ENCODE measurements around the gene COPS6.
A peak's percentile ranks its signal among the peaks of the same experiment; 100 is the strongest.

COPS6 gene

GRCh38 chr7:100093054-100093453 is 4.3 kb downstream of the COPS6 start:
- TF ChIP-seq ZNF8 (CRISPR knock-in tag; IDR thresholded peaks at IDR 0.05) (no peak), GLIS3 (CRISPR knock-in tag; IDR thresholded peaks at IDR 0.05) (0 out of 2 replicates have a peak, but pooled peaks have one; percentile 27)
- no peak for ATAC-seq

- peak; percentile 1; the same call in 1 of the 3 replicates for ATAC-seq
- TF ChIP-seq ZC3H10 (CRISPR knock-in tag; IDR thresholded peaks at IDR 0.05), result no peak
- TF ChIP-seq SNAI2 (CRISPR knock-in tag; IDR thresholded peaks at IDR 0.05), result no peak
- no peak for TF ChIP-seq RARB (CRISPR knock-in tag; IDR thresholded peaks at IDR 0.05)
- no peak for TF ChIP-seq ZNF70 (CRISPR knock-in tag; IDR thresholded peaks at IDR 0.05)
- TF ChIP-seq OSR1 (CRISPR knock-in tag; IDR thresholded peaks at IDR 0.05), result no peak
- no peak for TF ChIP-seq ARNTL (CRISPR knock-in tag; IDR thresholded peaks at IDR 0.05; ENCODE audit: borderline replicate concordance, low read depth)
- no peak for TF ChIP-seq BACH2 (CRISPR knock-in tag; IDR thresholded peaks at IDR 0.05; ENCODE audit: borderline replicate concordance)
- no peak for TF ChIP-seq ZNF565 (CRISPR knock-in tag; conservative IDR thresholded peaks at IDR 0.05; ENCODE audit: low read depth)
These were observed 4.7 kb downstream of the COPS6 start for GRCh38 chr7:100093498-100093897.

- TF ChIP-seq CSRNP3 (CRISPR knock-in tag; IDR thresholded peaks at IDR 0.05) (no peak), PATZ1 (CRISPR knock-in tag; IDR thresholded peaks at IDR 0.05; ENCODE audit: borderline replicate concordance) (0 out of 2 replicates have a peak, but pooled peaks have one; percentile 26)
- no peak; the same call in 1 of the 3 replicates for ATAC-seq
These were observed 5.2 kb downstream of the COPS6 start for GRCh38 chr7:100093925-100094486.

- TF ChIP-seq ESRRG (CRISPR knock-in tag; IDR thresholded peaks at IDR 0.05) (no peak), OSR1 (CRISPR knock-in tag; IDR thresholded peaks at IDR 0.05) (no peak), ZNF8 (CRISPR knock-in tag; IDR thresholded peaks at IDR 0.05) (no peak), TOX (CRISPR knock-in tag; IDR thresholded peaks at IDR 0.05; ENCODE audit: borderline replicate concordance) (no peak), ZFP30 (CRISPR knock-in tag; IDR thresholded peaks at IDR 0.05) (no peak)
- no peak for ATAC-seq
These were observed 6.5 kb downstream of the COPS6 start for GRCh38 chr7:100095289-100095688.

- no peak for ATAC-seq
- no peak for TF ChIP-seq CREB5 (CRISPR knock-in tag; IDR thresholded peaks at IDR 0.05; ENCODE audit: low read depth)
- TF ChIP-seq, protein P1, sequence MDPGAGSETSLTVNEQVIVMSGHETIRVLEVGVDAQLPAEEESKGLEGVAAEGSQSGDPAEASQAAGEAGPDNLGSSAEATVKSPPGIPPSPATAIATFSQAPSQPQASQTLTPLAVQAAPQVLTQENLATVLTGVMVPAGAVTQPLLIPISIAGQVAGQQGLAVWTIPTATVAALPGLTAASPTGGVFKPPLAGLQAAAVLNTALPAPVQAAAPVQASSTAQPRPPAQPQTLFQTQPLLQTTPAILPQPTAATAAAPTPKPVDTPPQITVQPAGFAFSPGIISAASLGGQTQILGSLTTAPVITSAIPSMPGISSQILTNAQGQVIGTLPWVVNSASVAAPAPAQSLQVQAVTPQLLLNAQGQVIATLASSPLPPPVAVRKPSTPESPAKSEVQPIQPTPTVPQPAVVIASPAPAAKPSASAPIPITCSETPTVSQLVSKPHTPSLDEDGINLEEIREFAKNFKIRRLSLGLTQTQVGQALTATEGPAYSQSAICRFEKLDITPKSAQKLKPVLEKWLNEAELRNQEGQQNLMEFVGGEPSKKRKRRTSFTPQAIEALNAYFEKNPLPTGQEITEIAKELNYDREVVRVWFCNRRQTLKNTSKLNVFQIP (CRISPR knock-in tag; IDR thresholded peaks at IDR 0.05; ENCODE audit: borderline replicate concordance, low read depth), result no peak
- TF ChIP-seq RARB (CRISPR knock-in tag; IDR thresholded peaks at IDR 0.05), result no peak
- TF ChIP-seq TCF4 (CRISPR knock-in tag; IDR thresholded peaks at IDR 0.05; ENCODE audit: borderline replicate concordance), result no peak
- TF ChIP-seq CSRNP3 (CRISPR knock-in tag; IDR thresholded peaks at IDR 0.05), result no peak
- no peak for TF ChIP-seq ZC3H10 (CRISPR knock-in tag; IDR thresholded peaks at IDR 0.05)
- no peak for TF ChIP-seq BACH2 (CRISPR knock-in tag; IDR thresholded peaks at IDR 0.05; ENCODE audit: borderline replicate concordance)
- TF ChIP-seq OSR1 (CRISPR knock-in tag; IDR thresholded peaks at IDR 0.05), result no peak
These were observed 6.9 kb downstream of the COPS6 start for GRCh38 chr7:100095704-100096103.

Measured in SK-N-SH treated with all-trans-retinoic acid at 6 μM for 48 hours (cell line).